Aorta (tissue), 5 donors: ENCODE results near the gene NDUFS2. TPM values are rescaled to one million over a fixed set of nuclear protein-coding genes. Genes with fewer than 3 reads are reported as not detected.

Source experiments
- ATAC-seq: fragments of 200-7000 bp; cut with Tn5 transposase; one replicate; pipeline ENCODE4 v1.9.1; 2022; ENCODE audit warnings: moderate library complexity; ENCODE audit not compliant: low FRiP score
- DNase-seq, 2 donors: peaks; one replicate each; pipeline ENCODE4 v3.0.0-alpha.2; 2020
- H3K27ac ChIP-seq, 2 donors: one replicate each; pipeline ENCODE4 v1.5.1; 2013; ENCODE audit warnings: low read length in 2 of 2, mild to moderate bottlenecking in 2 of 2, moderate library complexity in 2 of 2, control low read depth in 1 of 2, inconsistent platforms in 1 of 2, low read depth in 1 of 2
- H3K27me3 ChIP-seq, 2 donors: one replicate each; pipeline ENCODE4 v1.6.1; 2013; ENCODE audit warnings: control low read depth in 1 of 2, low read length in 1 of 2, mild to moderate bottlenecking in 1 of 2, moderate library complexity in 1 of 2; ENCODE audit not compliant: insufficient read depth in 2 of 2, control insufficient read depth in 1 of 2
- H3K36me3 ChIP-seq, 2 donors: one replicate each; pipeline ENCODE4 v1.6.1; 2013; ENCODE audit warnings: control low read depth in 1 of 2, low read length in 1 of 2, mild to moderate bottlenecking in 1 of 2; ENCODE audit not compliant: insufficient read depth in 2 of 2, control insufficient read depth in 1 of 2
- H3K4me1 ChIP-seq, 2 donors: one replicate each; pipeline ENCODE4 v1.6.1; 2013; ENCODE audit warnings: low read length in 2 of 2, control low read depth in 1 of 2, mild to moderate bottlenecking in 1 of 2, moderate library complexity in 1 of 2; ENCODE audit not compliant: insufficient read depth in 2 of 2, control insufficient read depth in 1 of 2
- H3K4me3 ChIP-seq, 2 donors: one replicate each; pipeline ENCODE4 v1.5.1; 2013; ENCODE audit warnings: low read length in 2 of 2, control low read depth in 1 of 2, mild to moderate bottlenecking in 1 of 2
- H3K9me3 ChIP-seq: one replicate; pipeline ENCODE4 v1.6.1; 2013; ENCODE audit warnings: mild to moderate bottlenecking, low read length; ENCODE audit not compliant: control insufficient read depth
- WGBS, 2 donors: extraction: QIAGEN DNeasy Blood & Tissue Kit; methylation state at CpG; one replicate each; pipeline ENCODE4 v1.1.7; 2013; 5-methylcytosine and 5-hydroxymethylcytosine counted together
- intact Hi-C, 2 donors: fragments of 100-400 bp; cut with DNase I; formaldehyde crosslinking; loops; one replicate each; pipeline versions ENCODE4 v1.14.2 to v1.15.0; 2022
- long read RNA-seq, 2 donors: library from polyadenylated mRNA; unstranded; transcript quantifications; one replicate each; pipeline ENCODE4 v2.0.0, GENCODE V29; 2020 to 2021
- polyA plus RNA-seq, 2 donors: library from polyadenylated mRNA; stranded (reverse); fragments of 200-250 nt; gene quantifications; one replicate each; pipeline ENCODE4 v1.2.3, GENCODE V29; 2013
- total RNA-seq, 2 donors: library from RNA; stranded (reverse); fragmentation: NEBNext Ultra II Directional; extraction: Animal tissue kit (Norgen Biotek cat#: 25700); gene quantifications; one replicate each; pipeline ENCODE4 v1.2.1, GENCODE V29; 2021
- donor health status: healthy with polysubstance abuse.
- donor health status: Bipolar disorder and iron deficiency.
- donor health status: DM: no; HTN: no; CAD: no.
- donor health status: DM: no; HTN: no; CAD: no.
- donor health status: DM: yes; HTN: yes; CAD: no.

Gene NDUFS2
- 10 to 100 TPM; 55.3 to 63.4 TPM for total RNA-seq
- polyA plus RNA-seq, result 10 to 100 TPM; 64.2 to 88.1 TPM
- long read RNA-seq, donor 1, transcript NDUFS2-202 (13 exons, 2,064 nt), result major isoform, 7 of 353 reads
- long read RNA-seq, donor 1, partial matches to known transcripts, result 304 of 353 reads
- long read RNA-seq, donor 1, other reads (novel, unspliced or antisense), result 40 of 353 reads
- long read RNA-seq, donor 2, partial matches to known transcripts, result 41 of 57 reads
- long read RNA-seq, donor 2, other reads (novel, unspliced or antisense), result 13 of 57 reads

- no peaks in the 10 kb centered on the region for H3K36me3 ChIP-seq
- peak within 1 kb of the TSS; percentile 36 to 86 for H3K4me3 ChIP-seq
- no peaks in the 10 kb centered on the region for H3K9me3 ChIP-seq
- H3K27ac ChIP-seq, result peak within 1 kb of the TSS; percentile 68 to 96
- ATAC-seq (peak; percentile 94), DNase-seq (peak; percentile 99)
- intact Hi-C loops, result no loop called here
- 1 to 2% methylated on average over 53 of the region's 53 CpGs for WGBS, 2 donors
- H3K27me3 ChIP-seq, result no peaks in the 10 kb centered on the region
- H3K4me1 ChIP-seq, result peaks cover 0 to 4% of the 10 kb centered on the region in 2 donors
These were observed at the start of gene NDUFS2 for GRCh38 chr1:161201836-161202712. TSS of gene NDUFS2 (plus strand) at chr1:161202367. CDS start at chr1:161202386, 19 bp downstream.

DNA sequence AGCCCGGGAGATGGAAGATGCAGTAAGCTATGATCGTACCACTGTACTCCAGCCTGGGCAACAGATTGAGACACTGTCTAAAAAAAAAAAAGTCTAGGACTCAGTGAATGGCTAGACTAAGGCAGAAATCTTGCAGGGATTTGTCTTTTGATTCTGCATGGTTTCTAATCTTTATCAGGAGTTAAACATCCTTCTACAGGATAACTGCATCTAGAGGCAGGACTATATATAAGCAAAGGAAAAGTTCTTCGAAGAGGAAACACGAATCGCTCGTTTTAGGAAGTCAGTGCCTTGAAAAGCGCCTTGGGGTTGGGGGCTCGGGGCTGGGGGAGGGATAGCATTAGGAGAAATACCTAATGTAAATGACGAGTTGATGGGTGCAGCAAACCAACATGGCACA is 49.0 kb upstream of the NDUFS2 start:
- peak overlapping the region in 1 of 2 donors; percentile 57 for H3K27ac ChIP-seq
- intact Hi-C loops, result loop anchor here in 1 of 2 donors (2.0 kb wide), 1 partner anchor 20 kb away; the partner anchor contains the start of gene DEDD

GRCh38 chr1:161153682-161154337 is 48.4 kb upstream of the NDUFS2 start, which contains the start of gene UFC1:
TSS of gene UFC1 (plus strand) at chr1:161153978. CDS start at chr1:161153998, 20 bp downstream.
- Histone ChIP-seq H3K27me3 (no peaks in the 10 kb centered on the region), H3K9me3 (no peaks in the 10 kb centered on the region), H3K4me3 (peak within 1 kb of the TSS; percentile 70 to 76), H3K27ac (peak within 1 kb of the TSS; percentile 57 to 86), H3K36me3 (no peaks in the 10 kb centered on the region), H3K4me1 (peaks cover 0 to 1% of the 10 kb centered on the region in 2 donors)
- intact Hi-C loops, result loop anchor here in 1 of 2 donors (2.0 kb wide), 1 partner anchor 21 kb away; the partner anchor contains the start of gene DEDD
- ATAC-seq (peak; percentile 95), DNase-seq (peak; percentile 89 to 90)
- WGBS, 2 donors, result 0 to 1% methylated on average over 33 of the region's 33 CpGs

More for the DNA sequence above, 49.0 kb upstream of the NDUFS2 start:
- H3K9me3 ChIP-seq, result no peaks in the 10 kb centered on the region
- peak overlapping the region; percentile 70 to 76 for H3K4me3 ChIP-seq
- H3K27me3 ChIP-seq, result no peaks in the 10 kb centered on the region
- 15 to 18% methylated on average over 9 of the region's 9 CpGs for WGBS, 2 donors
- DNase-seq, result no peak
- no peak for ATAC-seq
- peaks cover 0 to 1% of the 10 kb centered on the region in 2 donors for H3K4me1 ChIP-seq
- no peaks in the 10 kb centered on the region for H3K36me3 ChIP-seq

- H3K27me3 ChIP-seq, result no peaks in the 10 kb centered on the region
- ATAC-seq, result no peak
- no peak overlapping the region for H3K4me3 ChIP-seq
- H3K27ac ChIP-seq, result no peak overlapping the region
- peaks cover 0 to 1% of the 10 kb centered on the region in 2 donors for H3K4me1 ChIP-seq
- intact Hi-C loops, result loop anchor here in 1 of 2 donors (2.0 kb wide), 1 partner anchor 25 kb away; the partner anchor contains the start of gene DEDD
- 84 to 96% methylated on average over 1 of the region's 1 CpG for WGBS, 2 donors
- peak in 1 of 2 donors; percentile 2 for DNase-seq
- no peaks in the 10 kb centered on the region for H3K9me3 ChIP-seq
- no peaks in the 10 kb centered on the region for H3K36me3 ChIP-seq
These were observed 44.3 kb upstream of the NDUFS2 start for GRCh38 chr1:161157867-161158266.

GRCh38 chr1:161158316-161159010 is 43.7 kb upstream of the NDUFS2 start:
- 73% methylated on average over 9 of the region's 9 CpGs for WGBS, 2 donors
- Histone ChIP-seq H3K36me3 (no peaks in the 10 kb centered on the region), H3K4me1 (peaks cover 0 to 1% of the 10 kb centered on the region in 2 donors), H3K4me3 (peak overlapping the region in 1 of 2 donors; percentile 61), H3K27ac (peak overlapping the region in 1 of 2 donors; percentile 82), H3K9me3 (no peaks in the 10 kb centered on the region), H3K27me3 (no peaks in the 10 kb centered on the region)
- ATAC-seq (no peak), DNase-seq (peak in 1 of 2 donors; percentile 8)
- intact Hi-C loops, result loop anchor here in 1 of 2 donors (2.0 kb wide), 1 partner anchor 26 kb away; the partner anchor contains the start of gene DEDD

- Histone ChIP-seq H3K9me3 (no peaks in the 10 kb centered on the region), H3K27ac (peak within 1 kb of the TSS in 1 of 2 donors; percentile 82), H3K4me1 (peaks cover 0 to 1% of the 10 kb centered on the region in 2 donors), H3K4me3 (peak within 1 kb of the TSS; percentile 23 to 61), H3K36me3 (no peaks in the 10 kb centered on the region), H3K27me3 (no peaks in the 10 kb centered on the region)
- intact Hi-C loops, result loop anchor here in 1 of 2 donors (2.0 kb wide), 1 partner anchor 26 kb away; the partner anchor contains the start of gene DEDD
- DNase-seq (peak; percentile 96 to 98), ATAC-seq (peak; percentile 97)
- 1% methylated on average over 59 to 60 of the region's 60 CpGs for WGBS, 2 donors
These were observed 42.9 kb upstream of the NDUFS2 start, which contains the start of gene USP21 for GRCh38 chr1:161159087-161159912. TSS of gene USP21 (plus strand) at chr1:161159500. CDS start at chr1:161160641, 1,141 bp downstream.

- ATAC-seq (no peak), DNase-seq (no peak)
- no peaks in the 10 kb centered on the region for H3K9me3 ChIP-seq
- H3K27me3 ChIP-seq, result no peaks in the 10 kb centered on the region
- no peaks in the 10 kb centered on the region for H3K36me3 ChIP-seq
- H3K4me3 ChIP-seq, result peak overlapping the region; percentile 23 to 61
- H3K4me1 ChIP-seq, result no peaks in the 10 kb centered on the region
- H3K27ac ChIP-seq, result no peak overlapping the region
- intact Hi-C loops, result loop anchor here in 1 of 2 donors (2.0 kb wide), 1 partner anchor 27 kb away; the partner anchor contains the start of gene DEDD
- 2 to 3% methylated on average over 11 of the region's 11 CpGs for WGBS, 2 donors
These were observed 42.3 kb upstream of the NDUFS2 start for GRCh38 chr1:161159913-161160243.
